Skeletal muscle satellite cell (primary cell): ENCODE data around the gene PTGES2.

ENCODE experiments used
- H3K27me3 ChIP-seq: 2 replicates; pipeline ENCODE4 v1.7.0; 2013; ENCODE audit warnings: low read length; ENCODE audit not compliant: control insufficient read depth, insufficient read depth
- H3K36me3 ChIP-seq: 2 replicates; pipeline ENCODE4 v1.7.0; 2013; ENCODE audit warnings: mild to moderate bottlenecking, control low read depth, low read length; ENCODE audit not compliant: insufficient read depth
- H3K4me1 ChIP-seq: 2 replicates; pipeline ENCODE4 v1.7.0; 2013; ENCODE audit warnings: low read length; ENCODE audit not compliant: control insufficient read depth, insufficient read depth
- H3K4me2 ChIP-seq: 2 replicates; pipeline ENCODE4 v1.7.0; 2013; ENCODE audit warnings: mild to moderate bottlenecking, low read length
- H3K4me3 ChIP-seq: 2 replicates; pipeline ENCODE4 v1.7.0; 2013; ENCODE audit warnings: low read length
- H3K9ac ChIP-seq: 2 replicates; pipeline ENCODE4 v1.7.0; 2013; ENCODE audit warnings: mild to moderate bottlenecking, low read depth, low read length, moderate library complexity
- H3K9me3 ChIP-seq: replicated peaks from 2 replicates; pipeline ENCODE4 v1.7.0; 2013; ENCODE audit warnings: mild to moderate bottlenecking, control low read depth, low read length

Gene PTGES2

DNA sequence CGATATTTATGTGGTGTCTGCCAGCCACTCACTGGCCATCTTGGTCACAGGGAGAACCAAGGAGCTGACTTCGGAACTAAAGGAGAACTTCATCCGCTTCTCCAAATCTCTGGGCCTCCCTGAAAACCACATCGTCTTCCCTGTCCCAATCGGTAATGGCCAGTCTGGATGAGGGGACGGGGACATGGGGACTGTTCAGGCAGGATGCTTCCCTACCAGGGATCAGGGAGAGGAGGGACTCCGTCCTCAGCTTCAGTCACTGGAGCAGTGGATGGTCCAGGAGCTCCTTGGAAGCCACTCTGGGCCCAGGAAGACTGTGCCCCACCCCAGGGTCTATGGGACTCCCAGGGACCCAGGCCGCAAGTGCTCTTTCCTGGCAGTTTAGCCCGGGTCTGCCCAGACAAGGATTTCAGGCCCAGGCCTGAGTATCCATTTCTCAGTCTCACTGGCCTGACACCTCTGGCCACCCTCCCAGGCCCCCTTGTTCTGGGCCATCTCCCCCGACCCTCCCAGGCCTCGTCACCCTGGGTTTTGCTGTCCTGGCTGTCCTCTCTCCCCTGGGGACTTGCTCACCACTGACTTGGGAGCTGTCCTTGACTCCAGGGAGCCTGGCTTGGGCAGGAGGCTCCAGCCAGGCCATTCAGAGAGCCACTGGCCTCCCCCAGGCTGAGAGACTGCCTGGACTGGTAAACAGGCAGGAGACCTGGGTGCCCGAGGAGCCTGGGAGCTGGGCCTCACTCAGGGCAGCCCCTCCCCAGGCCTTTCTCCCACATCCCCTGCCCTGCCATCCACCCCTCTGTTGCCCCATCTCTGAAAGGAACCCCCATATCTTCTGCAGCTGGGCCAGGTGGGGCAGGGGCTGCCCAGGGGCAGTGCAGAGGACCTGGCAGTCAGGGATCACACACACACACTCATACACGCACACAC lies 24.9 kb upstream of the PTGES2 start:
- H3K9me3 ChIP-seq = no peaks in the 10 kb centered on the region
- no peak overlapping the region for H3K9ac ChIP-seq
- no peak overlapping the region for H3K4me2 ChIP-seq
- H3K36me3 ChIP-seq = no peaks in the 10 kb centered on the region
- H3K4me3 ChIP-seq = no peak overlapping the region
- H3K27me3 ChIP-seq = no peaks in the 10 kb centered on the region
- peaks cover 6% of the 10 kb centered on the region for H3K4me1 ChIP-seq

DNA sequence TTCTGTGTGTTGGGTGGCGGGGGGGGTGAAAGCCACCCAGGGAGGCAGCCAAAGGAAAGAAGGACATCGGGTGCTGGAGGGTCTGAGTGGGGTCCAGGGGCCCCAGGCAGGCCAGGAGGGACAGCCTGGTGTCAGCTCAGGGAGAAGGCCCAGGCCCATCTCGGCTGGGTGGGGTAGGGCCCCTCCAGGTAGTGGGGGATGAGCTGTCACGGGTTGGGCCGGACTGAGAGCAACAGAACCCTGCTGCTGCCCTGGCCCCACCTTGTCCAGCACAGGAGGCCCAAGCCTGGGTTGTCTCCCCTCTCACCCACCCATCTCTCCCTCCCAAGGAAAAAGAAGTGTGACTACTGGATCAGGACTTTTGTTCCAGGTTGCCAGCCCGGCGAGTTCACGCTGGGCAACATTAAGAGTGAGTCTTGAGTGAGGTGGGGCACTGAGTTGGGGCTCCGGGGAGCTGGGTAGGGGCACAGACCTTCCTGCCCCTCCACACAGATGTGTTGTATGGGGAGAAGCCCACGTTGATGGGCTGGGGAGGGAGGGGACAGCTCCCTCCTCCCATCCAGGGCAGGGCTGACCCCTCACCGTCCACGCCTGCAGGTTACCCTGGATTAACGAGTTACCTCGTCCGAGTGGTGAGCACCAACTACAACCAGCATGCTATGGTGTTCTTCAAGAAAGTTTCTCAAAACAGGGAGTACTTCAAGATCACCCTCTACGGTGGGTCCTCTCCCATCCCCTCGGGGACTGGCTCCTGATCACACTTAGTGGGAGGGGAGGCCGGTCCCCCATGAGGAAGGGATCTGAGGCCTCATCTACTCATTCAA lies 24.0 kb upstream of the PTGES2 start:
- Histone ChIP-seq H3K27me3 (peaks cover 2% of the 10 kb centered on the region), H3K9ac (no peak overlapping the region), H3K4me2 (no peak overlapping the region), H3K4me1 (peaks cover 6% of the 10 kb centered on the region), H3K36me3 (no peaks in the 10 kb centered on the region), H3K9me3 (no peaks in the 10 kb centered on the region), H3K4me3 (no peak overlapping the region)

DNA sequence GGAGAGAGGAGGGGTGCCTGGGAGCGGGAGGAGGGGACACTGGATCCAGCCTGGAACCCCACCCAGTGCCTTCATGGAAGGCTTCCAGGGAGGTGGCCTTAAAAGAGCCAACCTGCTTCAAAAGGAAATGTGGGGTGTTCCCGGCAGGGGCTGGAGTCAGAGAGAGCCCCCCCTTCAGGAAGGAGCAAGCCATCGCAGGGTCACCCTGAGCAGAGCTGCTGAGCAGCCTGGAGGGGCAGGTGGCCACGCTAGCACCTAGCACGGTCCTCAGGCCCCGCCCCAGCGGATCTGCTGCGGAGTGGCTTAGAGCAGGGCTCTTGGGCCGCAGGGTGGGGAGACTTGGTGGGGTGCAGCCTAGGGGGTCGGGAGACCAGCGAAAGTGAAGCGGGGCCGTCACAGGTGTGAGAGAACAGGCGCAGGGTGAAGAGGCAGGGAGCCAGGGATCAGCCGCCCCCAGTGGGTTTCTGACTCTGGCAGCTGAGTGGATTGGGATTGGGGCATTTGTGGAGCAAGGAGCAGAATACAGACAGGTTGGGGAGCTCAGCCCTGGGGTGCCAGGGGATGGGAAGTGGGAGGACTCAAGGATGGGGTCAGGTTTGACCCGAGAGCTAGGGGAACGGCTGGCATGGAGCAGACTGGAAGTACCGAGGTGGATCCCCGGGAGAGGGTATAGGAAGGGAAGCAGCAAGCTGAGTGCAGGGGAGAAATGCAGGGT lies 23.2 kb upstream of the PTGES2 start:
- Histone ChIP-seq H3K9ac (no peak overlapping the region), H3K9me3 (no peaks in the 10 kb centered on the region), H3K4me1 (peaks cover 6% of the 10 kb centered on the region), H3K27me3 (peaks cover 9% of the 10 kb centered on the region), H3K36me3 (no peaks in the 10 kb centered on the region), H3K4me2 (no peak overlapping the region), H3K4me3 (no peak overlapping the region)

DNA sequence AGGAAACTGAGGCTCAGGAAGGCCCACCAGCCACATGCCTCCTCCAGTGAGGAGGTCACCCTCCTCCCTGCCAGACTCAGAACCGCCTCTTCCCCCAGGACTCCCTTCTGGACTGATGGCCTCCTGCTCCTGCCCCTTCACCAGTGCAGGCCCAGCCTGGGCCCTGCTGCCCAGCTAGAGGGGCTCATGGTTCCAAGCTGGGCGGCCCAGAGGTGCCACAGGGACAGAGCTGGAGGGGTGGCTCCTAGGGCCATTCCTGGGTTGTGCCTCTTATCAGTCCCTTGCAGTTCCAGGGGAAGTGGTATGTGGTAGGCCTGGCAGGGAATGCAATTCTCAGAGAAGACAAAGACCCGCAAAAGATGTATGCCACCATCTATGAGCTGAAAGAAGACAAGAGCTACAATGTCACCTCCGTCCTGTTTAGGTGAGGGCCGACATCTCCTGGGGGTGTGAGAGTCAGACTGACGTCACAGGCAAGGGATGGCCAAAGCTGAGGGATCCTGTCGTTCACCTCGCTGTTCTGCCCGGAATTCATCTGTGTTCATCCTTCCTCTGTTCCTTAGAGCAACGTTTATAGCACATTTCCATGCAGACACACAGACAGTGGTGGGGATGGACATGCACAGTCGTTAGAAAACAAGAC lies 22.5 kb upstream of the PTGES2 start:
- Histone ChIP-seq H3K27me3 (peaks cover 13% of the 10 kb centered on the region), H3K4me3 (no peak overlapping the region), H3K9ac (no peak overlapping the region), H3K4me2 (no peak overlapping the region), H3K36me3 (no peaks in the 10 kb centered on the region), H3K9me3 (no peaks in the 10 kb centered on the region), H3K4me1 (peaks cover 6% of the 10 kb centered on the region)

DNA sequence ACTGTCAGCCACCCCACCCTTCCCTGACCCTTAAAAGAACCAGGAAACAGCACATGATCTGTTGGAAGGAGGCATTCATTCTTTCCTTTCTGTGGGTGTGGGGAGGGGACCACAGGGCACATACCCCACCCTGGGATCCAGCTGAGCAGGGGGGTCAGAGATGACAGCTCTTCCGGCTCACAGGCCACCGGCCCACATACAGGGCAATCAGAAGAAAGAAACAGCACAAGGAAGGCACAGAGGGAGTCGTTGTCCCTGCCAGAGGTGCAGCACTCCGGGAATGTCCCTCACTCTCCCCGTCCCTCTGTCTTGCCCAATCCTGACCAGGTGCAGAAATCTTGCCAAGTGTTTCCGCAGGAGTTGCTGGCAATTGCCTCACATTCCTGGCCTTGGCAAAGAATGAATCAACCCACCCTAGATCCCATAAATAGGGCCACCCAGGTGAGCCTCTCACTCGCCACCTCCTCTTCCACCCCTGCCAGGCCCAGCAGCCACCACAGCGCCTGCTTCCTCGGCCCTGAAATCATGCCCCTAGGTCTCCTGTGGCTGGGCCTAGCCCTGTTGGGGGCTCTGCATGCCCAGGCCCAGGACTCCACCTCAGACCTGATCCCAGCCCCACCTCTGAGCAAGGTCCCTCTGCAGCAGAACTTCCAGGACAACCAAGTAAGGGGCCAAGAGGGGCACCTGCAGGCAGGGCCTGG lies 21.6 kb upstream of the PTGES2 start, which contains the start of gene LCN2:
Gene LCN2, plus strand, starts transcription at position 453 of the 701 bp plus-strand sequence. Its CDS starts 73 bp downstream, at position 526.
- Histone ChIP-seq H3K36me3 (no peaks in the 10 kb centered on the region), H3K9ac (no peak within 1 kb of the TSS), H3K4me3 (no peak within 1 kb of the TSS)

DNA sequence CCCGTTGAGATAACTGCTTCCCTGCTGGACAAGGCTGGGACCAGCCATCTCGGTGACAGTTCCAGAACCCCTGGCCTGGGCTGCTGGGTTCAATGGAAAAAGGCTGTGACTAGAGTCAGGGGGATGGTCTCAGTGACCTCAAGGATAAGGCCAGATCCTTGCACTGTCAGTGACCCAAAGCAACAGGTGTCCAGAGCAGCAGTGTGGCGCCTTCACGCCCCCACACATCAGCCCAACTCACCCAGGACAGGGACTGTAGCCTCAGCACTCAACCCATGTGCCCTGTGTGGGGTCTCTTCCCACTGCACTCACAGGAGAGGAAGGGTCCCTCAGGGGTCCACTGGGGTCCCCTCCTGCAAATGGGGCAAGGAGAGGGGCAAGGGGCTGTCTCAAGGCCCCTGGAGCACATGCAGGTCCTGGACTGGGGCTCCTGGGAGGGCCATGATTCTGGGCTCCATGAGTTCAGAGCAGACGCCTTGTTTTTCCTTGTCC lies 21.0 kb upstream of the PTGES2 start:
- Histone ChIP-seq H3K9me3 (no peaks in the 10 kb centered on the region), H3K4me1 (peaks cover 6% of the 10 kb centered on the region), H3K36me3 (no peaks in the 10 kb centered on the region), H3K27me3 (peaks cover 13% of the 10 kb centered on the region), H3K4me3 (no peak overlapping the region), H3K9ac (no peak overlapping the region), H3K4me2 (no peak overlapping the region)

More for the DNA sequence above, 21.6 kb upstream of the PTGES2 start, which contains the start of gene LCN2:
- Histone ChIP-seq H3K27me3 (peaks cover 13% of the 10 kb centered on the region), H3K4me1 (peaks cover 6% of the 10 kb centered on the region), H3K9me3 (no peaks in the 10 kb centered on the region), H3K4me2 (no peak within 1 kb of the TSS)

DNA sequence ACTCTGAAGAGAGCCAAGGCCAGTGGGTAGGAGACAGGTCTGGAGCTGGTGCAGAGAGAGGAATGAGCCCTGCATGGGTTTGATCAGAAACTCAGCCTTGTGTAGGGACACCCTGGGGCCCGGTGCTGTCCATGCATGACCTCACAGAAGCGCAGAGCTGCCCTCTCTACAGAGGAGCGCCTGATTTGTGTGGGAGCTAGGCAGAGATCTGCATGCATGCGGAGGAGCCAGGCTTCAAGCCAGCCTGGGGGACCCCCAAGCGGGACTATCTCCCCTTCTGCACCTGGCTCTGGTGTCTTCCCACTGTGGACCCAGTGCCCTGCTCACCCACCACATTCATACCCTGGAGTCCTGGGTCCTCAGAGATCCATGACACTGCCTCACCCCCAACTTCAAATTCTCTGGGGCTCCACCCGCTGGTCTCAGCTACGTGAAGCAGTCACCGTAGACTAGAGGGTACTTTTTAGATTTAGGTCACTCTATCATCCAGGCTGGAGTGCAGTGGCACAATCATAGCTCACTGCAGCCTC lies 19.1 kb upstream of the PTGES2 start:
- Histone ChIP-seq H3K27me3 (peaks cover 16% of the 10 kb centered on the region), H3K4me2 (no peak overlapping the region), H3K36me3 (no peaks in the 10 kb centered on the region), H3K4me1 (peaks cover 6% of the 10 kb centered on the region), H3K9ac (no peak overlapping the region), H3K9me3 (no peaks in the 10 kb centered on the region), H3K4me3 (no peak overlapping the region)

DNA sequence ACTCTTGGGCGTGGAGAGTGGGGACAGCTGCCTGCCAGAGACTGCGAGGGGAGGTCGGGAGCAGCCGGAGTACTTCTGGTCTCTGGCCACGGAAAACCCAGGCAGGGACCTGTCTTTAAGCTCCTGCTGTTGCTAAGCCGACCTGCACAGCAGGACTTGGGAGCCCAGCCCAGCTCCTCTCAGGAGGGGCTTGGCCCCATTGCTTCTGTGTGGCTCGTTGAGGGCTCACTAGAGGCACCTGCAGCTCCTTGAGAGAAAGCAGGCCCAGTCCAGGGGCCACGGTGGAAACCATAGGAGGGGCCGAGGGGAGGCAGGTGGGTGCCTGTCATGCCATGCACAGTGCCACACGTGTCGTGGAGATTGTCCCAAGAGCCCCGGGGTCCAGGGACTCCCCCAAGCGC lies 18.4 kb upstream of the PTGES2 start:
- H3K4me1 ChIP-seq = peaks cover 6% of the 10 kb centered on the region
- no peak overlapping the region for H3K4me3 ChIP-seq
- no peaks in the 10 kb centered on the region for H3K9me3 ChIP-seq
- no peak overlapping the region for H3K4me2 ChIP-seq
- H3K9ac ChIP-seq = no peak overlapping the region
- H3K36me3 ChIP-seq = no peaks in the 10 kb centered on the region
- peaks cover 17% of the 10 kb centered on the region for H3K27me3 ChIP-seq

DNA sequence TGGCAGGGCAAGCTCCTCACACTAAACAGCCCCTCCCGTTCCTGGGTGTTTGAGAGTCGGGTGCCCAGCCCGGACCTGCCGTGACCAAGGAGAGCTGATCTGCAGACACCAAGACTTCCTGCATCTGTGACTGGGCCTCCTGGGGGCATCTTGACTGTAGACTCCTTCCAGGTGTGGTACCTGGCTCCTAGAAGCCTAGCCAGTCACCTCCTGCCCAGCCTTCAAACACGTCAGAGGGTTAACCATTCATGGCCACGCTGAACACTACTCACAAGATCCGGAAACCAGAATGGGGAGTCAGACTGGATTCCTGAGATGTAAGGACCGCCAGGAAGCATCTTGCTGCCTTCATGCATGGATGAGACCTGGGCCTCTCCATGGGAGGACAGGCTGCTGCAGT lies 18.0 kb upstream of the PTGES2 start:
- Histone ChIP-seq H3K4me3 (no peak overlapping the region), H3K9ac (no peak overlapping the region), H3K36me3 (no peaks in the 10 kb centered on the region), H3K27me3 (peaks cover 17% of the 10 kb centered on the region), H3K9me3 (no peaks in the 10 kb centered on the region), H3K4me1 (peaks cover 6% of the 10 kb centered on the region), H3K4me2 (no peak overlapping the region)
